ENCODE data around the gene NPBWR2.

Gene NPBWR2

GRCh38 chr20:64077094-64077493 lies 30.3 kb downstream of the NPBWR2 start:
- no peaks in the 10 kb centered on the region for H3K79me1 ChIP-seq (ENCODE audit: low read length)
- no peak overlapping the region for H4K8ac ChIP-seq (ENCODE audit: low read depth, low read length)
- DNase-seq, result no peak
- no peak overlapping the region for H3K18ac ChIP-seq (ENCODE audit: low read length)
- no CpG with 5 or more reads among the region's 8 CpGs for WGBS (ENCODE audit: extremely low coverage, insufficient coverage, low lambda C conversion rate)
- H3K79me2 ChIP-seq (ENCODE audit: control insufficient read depth, insufficient read depth, low read length), result no peaks in the 10 kb centered on the region
- H2BK15ac ChIP-seq (replicated peaks; ENCODE audit: low read depth), result no peak overlapping the region
- H4K5ac ChIP-seq (ENCODE audit: low read length), result no peak overlapping the region
- no peak overlapping the region for H3K4ac ChIP-seq (ENCODE audit: low read depth, low read length)
- no peaks in the 10 kb centered on the region for H3K4me1 ChIP-seq (ENCODE audit: control insufficient read depth, low read depth, low read length)
- no peak overlapping the region for H3K9ac ChIP-seq (ENCODE audit: low read length)
- H2BK120ac ChIP-seq (ENCODE audit: low read depth, low read length), result no peak overlapping the region
- H3K36me3 ChIP-seq (ENCODE audit: control insufficient read depth, insufficient read depth, low read length), result no peaks in the 10 kb centered on the region
- H3K56ac ChIP-seq (ENCODE audit: low read length), result no peak overlapping the region
- no peaks in the 10 kb centered on the region for H3K27me3 ChIP-seq (ENCODE audit: insufficient read depth, low read length, poor library complexity)
- no peak overlapping the region for H3K4me3 ChIP-seq (ENCODE audit: low read length)
- no peak overlapping the region for H3K4me2 ChIP-seq (ENCODE audit: low read length)
- H2BK5ac ChIP-seq (ENCODE audit: low read length), result no peak overlapping the region
- no peak overlapping the region for H2AK5ac ChIP-seq (ENCODE audit: low read length)
- no peak overlapping the region for H3K27ac ChIP-seq (ENCODE audit: low read depth, low read length)
- H3K23ac ChIP-seq (ENCODE audit: low read length), result no peak overlapping the region

DNA sequence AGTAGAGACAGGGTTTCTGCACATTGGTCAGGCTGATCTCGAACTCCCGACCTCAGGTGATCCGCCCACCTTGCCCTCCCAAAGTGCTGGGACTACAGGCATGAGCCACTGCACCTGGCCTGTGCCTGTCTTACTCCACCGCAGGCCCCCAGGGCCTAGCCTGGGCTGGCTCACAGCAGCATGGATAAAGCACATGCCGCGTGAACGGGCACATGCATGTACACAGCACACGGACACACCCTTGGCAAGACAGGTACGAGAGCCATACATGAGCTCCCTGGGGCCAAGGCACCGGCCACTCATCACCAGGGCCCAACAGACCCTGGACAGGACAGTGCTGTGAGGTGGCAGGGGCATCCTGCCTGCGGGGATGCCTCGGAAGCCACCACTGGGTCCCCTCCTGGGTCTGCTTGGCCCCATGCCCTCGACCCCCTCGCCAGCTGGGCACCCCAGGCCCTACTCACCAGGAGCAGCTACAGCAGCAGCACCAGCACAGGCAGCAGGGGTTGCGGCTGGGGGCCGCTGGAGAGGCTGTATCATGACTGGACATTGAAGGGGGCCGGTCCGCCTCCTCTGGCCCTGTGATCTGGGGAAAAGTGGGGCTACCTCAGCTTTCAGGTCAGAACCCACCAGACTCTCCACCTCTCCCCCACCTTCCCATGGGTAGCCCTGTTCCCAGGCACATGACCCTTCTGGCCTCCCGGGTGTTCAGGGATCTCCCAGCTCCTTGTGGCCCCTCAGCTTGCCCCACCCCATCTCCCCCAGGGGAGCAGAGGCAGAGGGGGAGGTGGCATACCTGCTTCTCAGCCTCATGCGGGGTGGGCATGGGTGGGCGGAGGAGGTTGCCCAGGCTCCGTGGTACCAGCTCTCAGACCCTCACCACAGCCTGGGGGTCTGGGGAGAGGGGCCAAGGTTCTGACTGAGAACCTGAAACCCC lies 31.0 kb downstream of the NPBWR2 start:
- Histone ChIP-seq H2BK120ac (ENCODE audit: low read depth, low read length) (no peak overlapping the region), H3K27ac (ENCODE audit: low read depth, low read length) (no peak overlapping the region), H3K9ac (ENCODE audit: low read length) (no peak overlapping the region), H3K23ac (ENCODE audit: low read length) (no peak overlapping the region), H3K56ac (ENCODE audit: low read length) (no peak overlapping the region), H3K36me3 (ENCODE audit: control insufficient read depth, insufficient read depth, low read length) (no peaks in the 10 kb centered on the region), H3K27me3 (ENCODE audit: insufficient read depth, low read length, poor library complexity) (no peaks in the 10 kb centered on the region), H2BK5ac (ENCODE audit: low read length) (no peak overlapping the region), H3K79me2 (ENCODE audit: control insufficient read depth, insufficient read depth, low read length) (no peaks in the 10 kb centered on the region), H3K79me1 (ENCODE audit: low read length) (no peaks in the 10 kb centered on the region), H3K4me3 (ENCODE audit: low read length) (no peak overlapping the region), H2BK15ac (replicated peaks; ENCODE audit: low read depth) (no peak overlapping the region), H4K8ac (ENCODE audit: low read depth, low read length) (no peak overlapping the region), H2AK5ac (ENCODE audit: low read length) (no peak overlapping the region), H3K4ac (ENCODE audit: low read depth, low read length) (no peak overlapping the region), H4K5ac (ENCODE audit: low read length) (no peak overlapping the region), H3K4me2 (ENCODE audit: low read length) (no peak overlapping the region), H3K4me1 (ENCODE audit: control insufficient read depth, low read depth, low read length) (no peaks in the 10 kb centered on the region), H3K18ac (ENCODE audit: low read length) (no peak overlapping the region)
- no CpG with 5 or more reads among the region's 22 CpGs for WGBS (ENCODE audit: extremely low coverage, insufficient coverage, low lambda C conversion rate)
- no peak for DNase-seq

- Histone ChIP-seq H3K27ac (ENCODE audit: low read depth, low read length) (no peak overlapping the region), H3K23ac (ENCODE audit: low read length) (no peak overlapping the region), H3K79me1 (ENCODE audit: low read length) (no peaks in the 10 kb centered on the region), H2BK5ac (ENCODE audit: low read length) (no peak overlapping the region), H3K36me3 (ENCODE audit: control insufficient read depth, insufficient read depth, low read length) (no peaks in the 10 kb centered on the region), H3K4ac (ENCODE audit: low read depth, low read length) (no peak overlapping the region), H2AK5ac (ENCODE audit: low read length) (no peak overlapping the region), H4K5ac (ENCODE audit: low read length) (no peak overlapping the region), H3K9ac (ENCODE audit: low read length) (no peak overlapping the region), H2BK15ac (replicated peaks; ENCODE audit: low read depth) (no peak overlapping the region), H3K27me3 (ENCODE audit: insufficient read depth, low read length, poor library complexity) (no peaks in the 10 kb centered on the region), H2BK120ac (ENCODE audit: low read depth, low read length) (no peak overlapping the region), H3K4me3 (ENCODE audit: low read length) (no peak overlapping the region), H3K4me1 (ENCODE audit: control insufficient read depth, low read depth, low read length) (no peaks in the 10 kb centered on the region), H3K56ac (ENCODE audit: low read length) (no peak overlapping the region), H3K18ac (ENCODE audit: low read length) (no peak overlapping the region), H3K4me2 (ENCODE audit: low read length) (no peak overlapping the region), H4K8ac (ENCODE audit: low read depth, low read length) (no peak overlapping the region), H3K79me2 (ENCODE audit: control insufficient read depth, insufficient read depth, low read length) (no peaks in the 10 kb centered on the region)
- no CpG with 5 or more reads among the region's 12 CpGs for WGBS (ENCODE audit: extremely low coverage, insufficient coverage, low lambda C conversion rate)
- DNase-seq, result no peak
Measured at GRCh38 chr20:64075556-64075955, 31.8 kb downstream of the NPBWR2 start.

DNA sequence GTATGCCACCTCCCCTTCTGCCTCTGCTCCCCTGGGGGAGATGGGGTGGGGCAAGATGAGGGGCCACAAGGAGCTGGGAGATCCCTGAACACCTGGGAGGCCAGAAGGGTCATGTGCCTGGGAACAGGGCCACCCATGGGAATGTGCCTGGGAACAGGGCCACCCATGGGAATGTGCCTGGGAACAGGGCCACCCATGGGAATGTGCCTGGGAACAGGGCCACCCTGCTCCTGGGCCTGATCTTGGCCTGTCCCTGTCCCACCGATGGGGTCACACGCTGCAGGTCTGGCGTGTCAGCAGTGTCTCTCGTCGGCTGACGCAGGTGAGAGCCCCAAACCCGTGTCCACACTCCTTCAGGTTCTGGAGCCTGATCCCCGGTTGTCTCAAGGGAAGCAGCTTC lies 32.4 kb downstream of the NPBWR2 start:
- Histone ChIP-seq H3K56ac (ENCODE audit: low read length) (no peak overlapping the region), H3K79me2 (ENCODE audit: control insufficient read depth, insufficient read depth, low read length) (no peaks in the 10 kb centered on the region), H2AK5ac (ENCODE audit: low read length) (no peak overlapping the region), H3K36me3 (ENCODE audit: control insufficient read depth, insufficient read depth, low read length) (no peaks in the 10 kb centered on the region), H3K4me1 (ENCODE audit: control insufficient read depth, low read depth, low read length) (no peaks in the 10 kb centered on the region), H3K27me3 (ENCODE audit: insufficient read depth, low read length, poor library complexity) (no peaks in the 10 kb centered on the region), H3K4ac (ENCODE audit: low read depth, low read length) (no peak overlapping the region), H4K8ac (ENCODE audit: low read depth, low read length) (no peak overlapping the region), H3K79me1 (ENCODE audit: low read length) (no peaks in the 10 kb centered on the region), H4K5ac (ENCODE audit: low read length) (no peak overlapping the region), H2BK5ac (ENCODE audit: low read length) (no peak overlapping the region), H3K23ac (ENCODE audit: low read length) (no peak overlapping the region), H3K27ac (ENCODE audit: low read depth, low read length) (no peak overlapping the region), H3K4me2 (ENCODE audit: low read length) (no peak overlapping the region), H3K18ac (ENCODE audit: low read length) (no peak overlapping the region), H3K9ac (ENCODE audit: low read length) (no peak overlapping the region), H2BK15ac (replicated peaks; ENCODE audit: low read depth) (no peak overlapping the region), H3K4me3 (ENCODE audit: low read length) (no peak overlapping the region), H2BK120ac (ENCODE audit: low read depth, low read length) (no peak overlapping the region)
- no CpG with 5 or more reads among the region's 8 CpGs for WGBS (ENCODE audit: extremely low coverage, insufficient coverage, low lambda C conversion rate)
- no peak for DNase-seq

GRCh38 chr20:64074184-64074789 lies 33.1 kb downstream of the NPBWR2 start:
- H3K4me3 ChIP-seq (ENCODE audit: low read length), result no peak overlapping the region
- H3K23ac ChIP-seq (ENCODE audit: low read length), result no peak overlapping the region
- H4K5ac ChIP-seq (ENCODE audit: low read length), result no peak overlapping the region
- no peaks in the 10 kb centered on the region for H3K27me3 ChIP-seq (ENCODE audit: insufficient read depth, low read length, poor library complexity)
- H3K9ac ChIP-seq (ENCODE audit: low read length), result no peak overlapping the region
- H3K4me1 ChIP-seq (ENCODE audit: control insufficient read depth, low read depth, low read length), result no peaks in the 10 kb centered on the region
- no CpG with 5 or more reads among the region's 28 CpGs for WGBS (ENCODE audit: extremely low coverage, insufficient coverage, low lambda C conversion rate)
- H2AK5ac ChIP-seq (ENCODE audit: low read length), result no peak overlapping the region
- no peaks in the 10 kb centered on the region for H3K36me3 ChIP-seq (ENCODE audit: control insufficient read depth, insufficient read depth, low read length)
- H3K4ac ChIP-seq (ENCODE audit: low read depth, low read length), result no peak overlapping the region
- H4K8ac ChIP-seq (ENCODE audit: low read depth, low read length), result no peak overlapping the region
- H3K4me2 ChIP-seq (ENCODE audit: low read length), result no peak overlapping the region
- H3K27ac ChIP-seq (ENCODE audit: low read depth, low read length), result no peak overlapping the region
- no peaks in the 10 kb centered on the region for H3K79me2 ChIP-seq (ENCODE audit: control insufficient read depth, insufficient read depth, low read length)
- H2BK120ac ChIP-seq (ENCODE audit: low read depth, low read length), result no peak overlapping the region
- H3K56ac ChIP-seq (ENCODE audit: low read length), result no peak overlapping the region
- H3K18ac ChIP-seq (ENCODE audit: low read length), result no peak overlapping the region
- H3K79me1 ChIP-seq (ENCODE audit: low read length), result no peaks in the 10 kb centered on the region
- no peak for DNase-seq
- H2BK5ac ChIP-seq (ENCODE audit: low read length), result no peak overlapping the region
- no peak overlapping the region for H2BK15ac ChIP-seq (replicated peaks; ENCODE audit: low read depth)
